ENCODE data around the gene P2RY12. TPM values are rescaled to one million over a fixed set of nuclear protein-coding genes. Genes with fewer than 3 reads are reported as not detected.

Gene P2RY12
- total and polyA plus RNA-seq, 2 of the 8 experiments (the other 6 are each of a cell fraction or from before 2014, with no cell fraction given) = not detected

- TF ChIP-seq TEAD4 (IDR thresholded peaks at IDR 0.05; ENCODE audit: low read depth, low read length) (no peak), CHD7 (IDR thresholded peaks at IDR 0.05; ENCODE audit: insufficient replicate concordance, low read length) (no peak), SP4 (IDR thresholded peaks at IDR 0.05; ENCODE audit: low read length) (no peak), USF2 (IDR thresholded peaks at IDR 0.05; ENCODE audit: low read length) (no peak), CREB1 (IDR thresholded peaks at IDR 0.05) (no peak)
- TF ChIP-seq, protein P1, sequence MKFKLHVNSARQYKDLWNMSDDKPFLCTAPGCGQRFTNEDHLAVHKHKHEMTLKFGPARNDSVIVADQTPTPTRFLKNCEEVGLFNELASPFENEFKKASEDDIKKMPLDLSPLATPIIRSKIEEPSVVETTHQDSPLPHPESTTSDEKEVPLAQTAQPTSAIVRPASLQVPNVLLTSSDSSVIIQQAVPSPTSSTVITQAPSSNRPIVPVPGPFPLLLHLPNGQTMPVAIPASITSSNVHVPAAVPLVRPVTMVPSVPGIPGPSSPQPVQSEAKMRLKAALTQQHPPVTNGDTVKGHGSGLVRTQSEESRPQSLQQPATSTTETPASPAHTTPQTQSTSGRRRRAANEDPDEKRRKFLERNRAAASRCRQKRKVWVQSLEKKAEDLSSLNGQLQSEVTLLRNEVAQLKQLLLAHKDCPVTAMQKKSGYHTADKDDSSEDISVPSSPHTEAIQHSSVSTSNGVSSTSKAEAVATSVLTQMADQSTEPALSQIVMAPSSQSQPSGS (IDR thresholded peaks at IDR 0.05; ENCODE audit: low read length) = no peak
These were observed 15.8 kb upstream of the P2RY12 start (continued) for GRCh38 chr3:151400341-151400740.

Data from H1 (cell line).